Measurements from ENCODE around the gene MTHFD1L.

MTHFD1L gene

GRCh38 chr6:151096255-151096612 lies 230.7 kb downstream of the MTHFD1L start:
- Histone ChIP-seq H3K4me1 (ENCODE audit: insufficient read depth, low read length) (no peaks in the 10 kb centered on the region), H3K9me3 (ENCODE audit: insufficient read depth, low read length, severe bottlenecking) (no peaks in the 10 kb centered on the region), H3K4me3 (ENCODE audit: low read depth in 1 of 2, low read length in 2 of 2) (no peak overlapping the region), H2AFZ (ENCODE audit: low read depth, low read length) (no peak overlapping the region), H3K4me2 (ENCODE audit: insufficient read depth, low read length) (no peak overlapping the region), H3K36me3 (ENCODE audit: insufficient read depth, low read length) (peaks cover 63% of the 10 kb centered on the region), H4K20me1 (ENCODE audit: insufficient read depth, low read length) (no peaks in the 10 kb centered on the region), H3K27me3 (ENCODE audit: insufficient read depth, low read length, poor library complexity) (no peaks in the 10 kb centered on the region), H3K27ac (ENCODE audit: low read length) (no peak overlapping the region), H3K79me2 (ENCODE audit: insufficient read depth, low read length) (no peaks in the 10 kb centered on the region), H3K9ac (ENCODE audit: low read depth, low read length) (no peak overlapping the region)
- DNase-seq = no peak
- no peak for ATAC-seq (ENCODE audit: insufficient read depth, low read depth)
- TF ChIP-seq EZH2 (IDR thresholded peaks at IDR 0.05; ENCODE audit: borderline replicate concordance, low read depth, low read length, severe bottlenecking) = no peak
- TF ChIP-seq, protein P1, sequence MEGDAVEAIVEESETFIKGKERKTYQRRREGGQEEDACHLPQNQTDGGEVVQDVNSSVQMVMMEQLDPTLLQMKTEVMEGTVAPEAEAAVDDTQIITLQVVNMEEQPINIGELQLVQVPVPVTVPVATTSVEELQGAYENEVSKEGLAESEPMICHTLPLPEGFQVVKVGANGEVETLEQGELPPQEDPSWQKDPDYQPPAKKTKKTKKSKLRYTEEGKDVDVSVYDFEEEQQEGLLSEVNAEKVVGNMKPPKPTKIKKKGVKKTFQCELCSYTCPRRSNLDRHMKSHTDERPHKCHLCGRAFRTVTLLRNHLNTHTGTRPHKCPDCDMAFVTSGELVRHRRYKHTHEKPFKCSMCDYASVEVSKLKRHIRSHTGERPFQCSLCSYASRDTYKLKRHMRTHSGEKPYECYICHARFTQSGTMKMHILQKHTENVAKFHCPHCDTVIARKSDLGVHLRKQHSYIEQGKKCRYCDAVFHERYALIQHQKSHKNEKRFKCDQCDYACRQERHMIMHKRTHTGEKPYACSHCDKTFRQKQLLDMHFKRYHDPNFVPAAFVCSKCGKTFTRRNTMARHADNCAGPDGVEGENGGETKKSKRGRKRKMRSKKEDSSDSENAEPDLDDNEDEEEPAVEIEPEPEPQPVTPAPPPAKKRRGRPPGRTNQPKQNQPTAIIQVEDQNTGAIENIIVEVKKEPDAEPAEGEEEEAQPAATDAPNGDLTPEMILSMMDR (IDR thresholded peaks at IDR 0.05; ENCODE audit: borderline replicate concordance, extremely low read depth, low read length, poor library complexity, severe bottlenecking) = no peak

- H3K4me1 ChIP-seq (ENCODE audit: insufficient read depth, low read length) = no peaks in the 10 kb centered on the region
- H3K9ac ChIP-seq (ENCODE audit: low read depth, low read length) = no peak overlapping the region
- no peak overlapping the region for H2AFZ ChIP-seq (ENCODE audit: low read depth, low read length)
- TF ChIP-seq EZH2 (IDR thresholded peaks at IDR 0.05; ENCODE audit: borderline replicate concordance, low read depth, low read length, severe bottlenecking) = no peak
- TF ChIP-seq, protein P1 (IDR thresholded peaks at IDR 0.05; ENCODE audit: borderline replicate concordance, extremely low read depth, low read length, poor library complexity, severe bottlenecking) = no peak
- no peak overlapping the region for H3K27ac ChIP-seq (ENCODE audit: low read length)
- no peak for ATAC-seq (ENCODE audit: insufficient read depth, low read depth)
- H3K4me2 ChIP-seq (ENCODE audit: insufficient read depth, low read length) = no peak overlapping the region
- H3K9me3 ChIP-seq (ENCODE audit: insufficient read depth, low read length, severe bottlenecking) = no peaks in the 10 kb centered on the region
- no peak overlapping the region for H3K4me3 ChIP-seq (ENCODE audit: low read depth in 1 of 2, low read length in 2 of 2)
- no peaks in the 10 kb centered on the region for H4K20me1 ChIP-seq (ENCODE audit: insufficient read depth, low read length)
- no peak for DNase-seq
- H3K27me3 ChIP-seq (ENCODE audit: insufficient read depth, low read length, poor library complexity) = no peaks in the 10 kb centered on the region
- H3K79me2 ChIP-seq (ENCODE audit: insufficient read depth, low read length) = no peaks in the 10 kb centered on the region
- peaks cover 62% of the 10 kb centered on the region for H3K36me3 ChIP-seq (ENCODE audit: insufficient read depth, low read length)
These were observed 231.4 kb downstream of the MTHFD1L start for GRCh38 chr6:151096691-151097606.

GRCh38 chr6:151098166-151098565 lies 232.7 kb downstream of the MTHFD1L start:
- no peak for TF ChIP-seq EZH2 (IDR thresholded peaks at IDR 0.05; ENCODE audit: borderline replicate concordance, low read depth, low read length, severe bottlenecking)
- TF ChIP-seq, protein P1 (IDR thresholded peaks at IDR 0.05; ENCODE audit: borderline replicate concordance, extremely low read depth, low read length, poor library complexity, severe bottlenecking) = no peak
- Histone ChIP-seq H4K20me1 (ENCODE audit: insufficient read depth, low read length) (no peaks in the 10 kb centered on the region), H3K4me3 (ENCODE audit: low read depth in 1 of 2, low read length in 2 of 2) (no peak overlapping the region), H3K9ac (ENCODE audit: low read depth, low read length) (no peak overlapping the region), H3K4me1 (ENCODE audit: insufficient read depth, low read length) (no peaks in the 10 kb centered on the region), H3K9me3 (ENCODE audit: insufficient read depth, low read length, severe bottlenecking) (no peaks in the 10 kb centered on the region), H2AFZ (ENCODE audit: low read depth, low read length) (no peak overlapping the region), H3K27ac (ENCODE audit: low read length) (no peak overlapping the region), H3K36me3 (ENCODE audit: insufficient read depth, low read length) (peaks cover 58% of the 10 kb centered on the region), H3K79me2 (ENCODE audit: insufficient read depth, low read length) (no peaks in the 10 kb centered on the region), H3K27me3 (ENCODE audit: insufficient read depth, low read length, poor library complexity) (no peaks in the 10 kb centered on the region), H3K4me2 (ENCODE audit: insufficient read depth, low read length) (no peak overlapping the region)
- ATAC-seq (ENCODE audit: insufficient read depth, low read depth) (peak; percentile 47; the same call in 1 of the 3 replicates), DNase-seq (no peak)

Data from DND-41 (cell line).